Fibroblast of lung (primary cell): Measurements from ENCODE around the gene GNAS. TPM values are rescaled to one million over a fixed set of nuclear protein-coding genes. Genes with fewer than 3 reads are reported as not detected.
A peak's percentile ranks its signal among the peaks of the same experiment; 100 is the strongest.

Experiments
- DNase-seq, 2 donors: peaks; one replicate each; pipeline versions ENCODE4 v3.0.0 to v3.0.0-alpha.2; 2010; ENCODE audit warnings: low read depth in 2 of 2
- H2AFZ ChIP-seq: 2 replicates; pipeline ENCODE4 v1.5.1; 2012; ENCODE audit warnings: low read length, control low read depth, inconsistent platforms
- H3K27ac ChIP-seq: 2 replicates; pipeline ENCODE4 v1.5.1; 2011; ENCODE audit warnings: low read length, control low read depth; ENCODE audit not compliant: insufficient read depth
- H3K27me3 ChIP-seq: 2 replicates; pipeline ENCODE4 v1.5.1; 2011; ENCODE audit warnings: mild to moderate bottlenecking, low read length; ENCODE audit not compliant: control insufficient read depth, insufficient read depth
- H3K36me3 ChIP-seq: 2 replicates; pipeline ENCODE4 v1.5.1; 2011; ENCODE audit warnings: low read length; ENCODE audit not compliant: control insufficient read depth, insufficient read depth
- H3K4me1 ChIP-seq: 2 replicates; pipeline ENCODE4 v1.5.1; 2011; ENCODE audit warnings: low read length; ENCODE audit not compliant: control insufficient read depth, insufficient read depth; ENCODE audit errors: extremely low read depth
- H3K4me2 ChIP-seq: 2 replicates; pipeline ENCODE4 v1.5.1; 2011; ENCODE audit warnings: low read length, control low read depth; ENCODE audit not compliant: insufficient read depth; ENCODE audit errors: extremely low read depth
- H3K4me3 ChIP-seq, 4 experiments: fragments of 200-600 bp in 1 of 4; sonication (generic) in 1 of 4; replicated peaks in 1 of 4; 2 replicates each; pipeline ENCODE4 v1.5.1; 2011 to 2016; ENCODE audit warnings: low read length in 4 of 4, low read depth in 3 of 4, mild to moderate bottlenecking in 3 of 4, control low read depth in 2 of 4, inconsistent platforms in 1 of 4, mixed read lengths in 1 of 4; ENCODE audit not compliant: insufficient read depth in 1 of 4; ENCODE audit errors: control extremely low read depth in 1 of 4
- H3K79me2 ChIP-seq: 2 replicates; pipeline ENCODE4 v1.5.1; 2012; ENCODE audit warnings: mild to moderate bottlenecking, low read length, inconsistent platforms; ENCODE audit not compliant: control insufficient read depth, insufficient read depth
- H3K9ac ChIP-seq: 2 replicates; pipeline ENCODE4 v1.5.1; 2011; ENCODE audit warnings: mild to moderate bottlenecking, low read length, control low read depth; ENCODE audit not compliant: insufficient read depth
- H3K9me3 ChIP-seq: 2 replicates; pipeline ENCODE4 v1.5.1; 2012; ENCODE audit warnings: low read depth, low read length; ENCODE audit not compliant: control insufficient read depth, insufficient read depth
- H4K20me1 ChIP-seq: 2 replicates; pipeline ENCODE4 v1.5.1; 2011; ENCODE audit warnings: low read length; ENCODE audit not compliant: control insufficient read depth, insufficient read depth; ENCODE audit errors: extremely low read depth
- EZH2 ChIP-seq: IDR thresholded peaks from 2 replicates; pipeline ENCODE4 v1.5.1; 2012; ENCODE audit warnings: low read length, control low read depth, mild to moderate bottlenecking; ENCODE audit errors: missing control alignments
- polyA plus RNA-seq, 2 donors: library from polyadenylated mRNA; depleted of rRNA in 1 of 2; stranded (reverse) in 1 of 2; unstranded in 1 of 2; fragments of >200 nt; gene quantifications; 2 replicates each; pipeline ENCODE4 v1.2.1, GENCODE V29; 2011 to 2012; ENCODE audit warnings: missing spikeins in 1 of 2
- total RNA-seq: library from RNA; depleted of rRNA; stranded (reverse); fragments of >200 nt; gene quantifications from 2 replicates; pipeline ENCODE4 v1.2.1, GENCODE V29; 2014
- TF ChIP-seq, protein P1 (sequence below), 2 donors: IDR thresholded peaks in 1 of 2; conservative IDR thresholded peaks in 1 of 2; 1 replicate in 1 of 2; 2 replicates in 1 of 2; pipeline ENCODE4 v1.5.1; 2011 to 2012; ENCODE audit warnings: low read length in 2 of 2, control low read depth in 1 of 2, inconsistent platforms in 1 of 2, low read depth in 1 of 2, mild to moderate bottlenecking in 1 of 2

The GNAS gene
- total and polyA plus RNA-seq, 2 donors (not counting 1 experiment from before 2014, with no cell fraction given), result 421 to 1,357 TPM

GRCh38 chr20:58892932-58893224 lies 40.4 kb downstream of the GNAS start:
- H2AFZ ChIP-seq, result no peak overlapping the region
- peaks cover 20% of the 10 kb centered on the region for H3K4me1 ChIP-seq
- peak overlapping the region; percentile 50 for H3K9ac ChIP-seq
- H3K27me3 ChIP-seq, result peaks cover 2% of the 10 kb centered on the region
- peak overlapping the region; percentile 68 for H3K27ac ChIP-seq
- peak overlapping the region; percentile 69 to 89 (median 85) for H3K4me3 ChIP-seq
- TF ChIP-seq EZH2, result no peak
- TF ChIP-seq, protein P1, sequence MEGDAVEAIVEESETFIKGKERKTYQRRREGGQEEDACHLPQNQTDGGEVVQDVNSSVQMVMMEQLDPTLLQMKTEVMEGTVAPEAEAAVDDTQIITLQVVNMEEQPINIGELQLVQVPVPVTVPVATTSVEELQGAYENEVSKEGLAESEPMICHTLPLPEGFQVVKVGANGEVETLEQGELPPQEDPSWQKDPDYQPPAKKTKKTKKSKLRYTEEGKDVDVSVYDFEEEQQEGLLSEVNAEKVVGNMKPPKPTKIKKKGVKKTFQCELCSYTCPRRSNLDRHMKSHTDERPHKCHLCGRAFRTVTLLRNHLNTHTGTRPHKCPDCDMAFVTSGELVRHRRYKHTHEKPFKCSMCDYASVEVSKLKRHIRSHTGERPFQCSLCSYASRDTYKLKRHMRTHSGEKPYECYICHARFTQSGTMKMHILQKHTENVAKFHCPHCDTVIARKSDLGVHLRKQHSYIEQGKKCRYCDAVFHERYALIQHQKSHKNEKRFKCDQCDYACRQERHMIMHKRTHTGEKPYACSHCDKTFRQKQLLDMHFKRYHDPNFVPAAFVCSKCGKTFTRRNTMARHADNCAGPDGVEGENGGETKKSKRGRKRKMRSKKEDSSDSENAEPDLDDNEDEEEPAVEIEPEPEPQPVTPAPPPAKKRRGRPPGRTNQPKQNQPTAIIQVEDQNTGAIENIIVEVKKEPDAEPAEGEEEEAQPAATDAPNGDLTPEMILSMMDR (conservative IDR thresholded peaks at IDR 0.05 in 1 of 2, IDR thresholded peaks at IDR 0.05 in 1 of 2; ENCODE audit: low read depth in 1 of 2, low read length in 2 of 2), result no peak
- H3K9me3 ChIP-seq, result no peaks in the 10 kb centered on the region
- DNase-seq, result no peak
- H3K4me2 ChIP-seq, result peak overlapping the region; percentile 97
- H3K79me2 ChIP-seq, result peaks cover 59% of the 10 kb centered on the region
- no peaks in the 10 kb centered on the region for H3K36me3 ChIP-seq
- no peaks in the 10 kb centered on the region for H4K20me1 ChIP-seq

GRCh38 chr20:58893355-58894120 lies 41.0 kb downstream of the GNAS start:
- H3K9me3 ChIP-seq, result no peaks in the 10 kb centered on the region
- TF ChIP-seq, protein P1 (conservative IDR thresholded peaks at IDR 0.05 in 1 of 2, IDR thresholded peaks at IDR 0.05 in 1 of 2; ENCODE audit: low read depth in 1 of 2, low read length in 2 of 2), result no peak
- peak in 1 of 2 donors; percentile 52 for DNase-seq

GRCh38 chr20:58894652-58895447 lies 42.3 kb downstream of the GNAS start:
- Histone ChIP-seq H3K79me2 (peaks cover 79% of the 10 kb centered on the region), H3K9me3 (no peaks in the 10 kb centered on the region), H4K20me1 (no peaks in the 10 kb centered on the region), H2AFZ (no peak overlapping the region), H3K4me2 (peak overlapping the region; percentile 97), H3K27me3 (no peaks in the 10 kb centered on the region), H3K36me3 (peaks cover 4% of the 10 kb centered on the region), H3K9ac (no peak overlapping the region), H3K27ac (no peak overlapping the region), H3K4me3 (peak overlapping the region; percentile 69 to 89 (median 85)), H3K4me1 (peaks cover 20% of the 10 kb centered on the region)
- no peak for DNase-seq
- no peak for TF ChIP-seq EZH2

More at GRCh38 chr20:58893355-58894120, 41.0 kb downstream of the GNAS start:
- Histone ChIP-seq H3K79me2 (peaks cover 66% of the 10 kb centered on the region), H4K20me1 (no peaks in the 10 kb centered on the region), H3K4me3 (peak overlapping the region; percentile 69 to 89 (median 85)), H2AFZ (no peak overlapping the region), H3K9ac (no peak overlapping the region), H3K27me3 (no peaks in the 10 kb centered on the region), H3K27ac (peak overlapping the region; percentile 68), H3K4me1 (peaks cover 20% of the 10 kb centered on the region), H3K36me3 (no peaks in the 10 kb centered on the region), H3K4me2 (peak overlapping the region; percentile 97)
